GM12878 (cell line): ENCODE measurements around the gene KIF2C. TPM values are rescaled to one million over a fixed set of nuclear protein-coding genes. Genes with fewer than 3 reads are reported as not detected.

ENCODE experiments used
- BCL11A ChIP-seq: IDR thresholded peaks from 2 replicates; pipeline ENCODE4 v1.6.1; 2011; ENCODE audit warnings: low read depth, low read length
- CEBPB ChIP-seq, 2 experiments: fragments of 150-350 bp in 1 of 2; IDR thresholded peaks; 2 replicates each; pipeline ENCODE4 v1.6.1; 2012 to 2014; ENCODE audit warnings: low read depth in 2 of 2, low read length in 2 of 2, borderline replicate concordance in 1 of 2, inconsistent platforms in 1 of 2
- EED ChIP-seq: sonication (generic); IDR thresholded peaks from 2 replicates; pipeline ENCODE4 v1.6.1; 2016; ENCODE audit warnings: antibody characterized with exemption, low read depth
- EGR1 ChIP-seq, 2 experiments: IDR thresholded peaks; 1 replicate in 1 of 2; 2 replicates in 1 of 2; pipeline ENCODE4 v1.6.1; 2011 to 2012; ENCODE audit warnings: low read depth in 2 of 2, low read length in 2 of 2, borderline replicate concordance in 1 of 2, mild to moderate bottlenecking in 1 of 2, moderate library complexity in 1 of 2
- EP300 ChIP-seq, 2 experiments: fragments of 150-350 bp in 1 of 2; IDR thresholded peaks; 2 replicates each; pipeline ENCODE4 v1.6.1; 2011 to 2012; ENCODE audit warnings: low read depth in 2 of 2, low read length in 2 of 2, borderline replicate concordance in 1 of 2, improper control_type of control experiment in 1 of 2, inconsistent platforms in 1 of 2; ENCODE audit not compliant: control insufficient read depth in 1 of 2
- HCFC1 ChIP-seq: fragments of 150-350 bp; IDR thresholded peaks from 2 replicates; pipeline ENCODE4 v1.6.1; 2014; ENCODE audit warnings: low read length
- HDAC6 ChIP-seq: fragments of 200-600 bp; sonication (generic); IDR thresholded peaks from one replicate; pipeline ENCODE4 v1.8.0; 2017; ENCODE audit warnings: antibody characterized with exemption; ENCODE audit not compliant: unreplicated experiment
- IKZF2 ChIP-seq, 2 experiments: fragments of 450-650 bp; IDR thresholded peaks; 2 replicates each; pipeline ENCODE4 v1.6.1; 2017; ENCODE audit warnings: mild to moderate bottlenecking in 2 of 2, moderate library complexity in 2 of 2
- NBN ChIP-seq: fragments of 450-650 bp; IDR thresholded peaks from 2 replicates; pipeline ENCODE4 v1.6.1; 2016
- POU2F2 ChIP-seq: IDR thresholded peaks from 3 replicates; pipeline ENCODE4 v1.6.1; 2011; ENCODE audit warnings: low read depth, mild to moderate bottlenecking, low read length, borderline replicate concordance
- RAD21 ChIP-seq: IDR thresholded peaks from 2 replicates; pipeline ENCODE4 v1.6.1; 2011; ENCODE audit warnings: mild to moderate bottlenecking, low read depth, low read length, moderate library complexity; ENCODE audit not compliant: insufficient read depth
- RB1 ChIP-seq: fragments of 450-650 bp; formaldehyde crosslinking; IDR thresholded peaks from 2 replicates; pipeline ENCODE4 v1.6.1; 2017; ENCODE audit warnings: mild to moderate bottlenecking, borderline replicate concordance
- RBBP5 ChIP-seq: fragments of 200-600 bp; sonication (generic); conservative IDR thresholded peaks from 2 replicates; pipeline ENCODE4 v1.6.1; 2016
- RUNX3 ChIP-seq: IDR thresholded peaks from 2 replicates; pipeline ENCODE4 v1.6.1; 2012; ENCODE audit warnings: low read length, inconsistent platforms
- SPI1 ChIP-seq: IDR thresholded peaks from 2 replicates; pipeline ENCODE4 v1.6.1; 2011; ENCODE audit warnings: low read depth, mild to moderate bottlenecking, low read length, moderate library complexity, borderline replicate concordance; ENCODE audit not compliant: insufficient read depth
- SUZ12 ChIP-seq: fragments of 200-600 bp; sonication (generic); IDR thresholded peaks from one replicate; pipeline ENCODE4 v1.6.1; 2018; ENCODE audit warnings: antibody characterized with exemption, mild to moderate bottlenecking; ENCODE audit not compliant: unreplicated experiment
- ZNF274 ChIP-seq: IDR thresholded peaks from one replicate; pipeline ENCODE4 v1.8.0; 2011; ENCODE audit not compliant: insufficient read length, insufficient read depth
- ZNF384 ChIP-seq: IDR thresholded peaks from 2 replicates; pipeline ENCODE4 v1.6.1; 2012; ENCODE audit warnings: low read depth, mild to moderate bottlenecking, low read length, improper control_type of control experiment, borderline replicate concordance
- polyA plus RNA-seq, 11 experiments: library from polyadenylated mRNA; depleted of rRNA in 4 of 11; unstranded in 6 of 11; stranded (reverse) in 5 of 11; fragments of >200 nt; fragmentation: Nextera tagmentation in 4 of 11; fragmentation: Illumina TruSeq in 1 of 11; extraction: Ambion mirVana in 4 of 11; extraction: Trizol in 1 of 11; gene quantifications; 1 replicate in 1 of 11; 2 replicates in 10 of 11; pipeline versions ENCODE4 v1.2.1 to v1.2.3, GENCODE V29; 2011 to 2016; ENCODE audit warnings: inconsistent platforms in 2 of 11, missing spikeins in 2 of 11, low read depth in 1 of 11
- total RNA-seq, 4 experiments: library from RNA; depleted of rRNA in 3 of 4; stranded (reverse); fragments of >200 nt in 3 of 4; fragmentation: Illumina TruSeq in 1 of 4; extraction: Trizol in 1 of 4; gene quantifications; 2 replicates each; pipeline versions ENCODE4 v1.2.1 to v1.2.3, GENCODE V29; 2013 to 2021
- TF ChIP-seq, protein P1 (sequence below): IDR thresholded peaks from 2 replicates; pipeline ENCODE4 v1.6.1; 2012; ENCODE audit warnings: low read depth, low read length, improper control_type of control experiment
- TF ChIP-seq, protein P2 (sequence below): IDR thresholded peaks from 2 replicates; pipeline ENCODE4 v1.6.1; 2011; ENCODE audit warnings: low read depth, mild to moderate bottlenecking, low read length, moderate library complexity, borderline replicate concordance; ENCODE audit errors: extremely low read depth

Gene KIF2C
- total and polyA plus RNA-seq, 10 of the 15 experiments (the other 5 are each of a cell fraction or from before 2014, with no cell fraction given), result 42.3 to 104 (median 83.8) TPM

DNA sequence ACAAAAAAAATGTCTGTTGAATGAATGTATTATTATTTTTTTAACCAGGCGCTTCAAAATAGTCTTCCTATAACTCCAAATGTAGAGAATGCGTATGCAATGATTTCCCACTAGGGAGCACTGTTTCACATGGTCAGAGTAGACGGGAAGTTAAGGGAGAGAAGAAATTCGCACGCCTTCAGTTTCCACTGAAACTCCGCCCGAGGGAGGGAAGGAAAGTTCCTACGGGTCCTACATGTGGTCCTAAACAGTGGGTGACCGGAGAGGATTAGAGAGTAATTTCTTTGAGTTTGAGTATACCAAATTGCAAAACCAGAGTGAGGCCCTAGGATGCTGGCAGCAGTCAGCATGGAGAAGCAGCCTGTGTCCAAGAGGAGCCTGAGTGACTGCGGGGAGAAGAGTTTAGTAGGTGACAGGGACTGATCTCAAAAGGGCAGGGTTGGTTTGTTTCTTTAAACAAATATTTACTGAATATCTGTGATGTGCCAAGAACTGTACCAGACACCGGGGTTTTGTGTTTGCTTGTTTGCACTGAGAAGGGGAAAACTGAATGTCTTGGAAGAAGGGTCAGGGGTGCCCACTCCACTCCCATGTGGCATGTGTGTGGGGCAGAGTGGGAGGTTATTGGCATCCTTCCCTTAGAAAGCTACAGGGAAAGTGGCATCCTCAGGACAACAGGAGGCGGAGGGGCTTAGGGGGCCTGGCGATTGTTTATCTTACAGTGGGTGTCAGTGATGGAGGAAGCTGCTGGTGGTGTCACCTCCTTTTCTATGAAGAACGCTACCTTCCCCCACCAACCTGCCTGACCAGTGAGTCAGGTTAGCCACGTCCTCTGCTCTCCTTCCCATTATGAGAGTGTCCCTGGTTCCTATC lies 31.4 kb upstream of the KIF2C start (continued):
- TF ChIP-seq, protein P1, sequence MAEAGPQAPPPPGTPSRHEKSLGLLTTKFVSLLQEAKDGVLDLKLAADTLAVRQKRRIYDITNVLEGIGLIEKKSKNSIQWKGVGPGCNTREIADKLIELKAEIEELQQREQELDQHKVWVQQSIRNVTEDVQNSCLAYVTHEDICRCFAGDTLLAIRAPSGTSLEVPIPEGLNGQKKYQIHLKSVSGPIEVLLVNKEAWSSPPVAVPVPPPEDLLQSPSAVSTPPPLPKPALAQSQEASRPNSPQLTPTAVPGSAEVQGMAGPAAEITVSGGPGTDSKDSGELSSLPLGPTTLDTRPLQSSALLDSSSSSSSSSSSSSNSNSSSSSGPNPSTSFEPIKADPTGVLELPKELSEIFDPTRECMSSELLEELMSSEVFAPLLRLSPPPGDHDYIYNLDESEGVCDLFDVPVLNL, result no peak
- no peak for TF ChIP-seq HCFC1
- TF ChIP-seq EED, result peak; percentile 60; the same call in 1 of the 2 replicates
- TF ChIP-seq SPI1, result peak; percentile 10; the same call in 1 of the 2 replicates
- TF ChIP-seq EGR1 (IDR thresholded peaks at IDR 0.05; ENCODE audit: borderline replicate concordance in 1 of 2, low read depth in 2 of 2, low read length in 2 of 2), result no peak
- TF ChIP-seq SUZ12, result no peak
- TF ChIP-seq EP300 (IDR thresholded peaks at IDR 0.05; ENCODE audit: borderline replicate concordance in 1 of 2, control insufficient read depth in 1 of 2, low read depth in 2 of 2, low read length in 2 of 2), result no peak
- no peak for TF ChIP-seq ZNF274
- TF ChIP-seq RUNX3, result peak; percentile 19; the same call in 1 of the 2 replicates
- no peak for TF ChIP-seq CEBPB (IDR thresholded peaks at IDR 0.05; ENCODE audit: borderline replicate concordance in 1 of 2, low read depth in 2 of 2, low read length in 2 of 2)
- no peak for TF ChIP-seq BCL11A
- peak in 1 of 2 experiments; percentile 50; a peak in 1 of 4 replicates for TF ChIP-seq IKZF2 (IDR thresholded peaks at IDR 0.05)
- no peak for TF ChIP-seq HDAC6
- no peak for TF ChIP-seq ZNF384
- TF ChIP-seq RB1, result no peak
- 0 out of 3 replicates have a peak, but pooled peaks have one; percentile 37 for TF ChIP-seq POU2F2
- TF ChIP-seq, protein P2, sequence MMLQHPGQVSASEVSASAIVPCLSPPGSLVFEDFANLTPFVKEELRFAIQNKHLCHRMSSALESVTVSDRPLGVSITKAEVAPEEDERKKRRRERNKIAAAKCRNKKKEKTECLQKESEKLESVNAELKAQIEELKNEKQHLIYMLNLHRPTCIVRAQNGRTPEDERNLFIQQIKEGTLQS, result no peak
- TF ChIP-seq RAD21, result peak; percentile 73
- TF ChIP-seq RBBP5, result no peak
- 0 out of 2 replicates have a peak, but pooled peaks have one; percentile 19 for TF ChIP-seq NBN
